ENCODE measurements around the gene ARL6IP6. TPM values are rescaled to one million over a fixed set of nuclear protein-coding genes. Genes with fewer than 3 reads are reported as not detected.

ARL6IP6 gene
- total and polyA plus RNA-seq, 11 donors = 3.8 to 9.6 (median 6.4) TPM

DNA sequence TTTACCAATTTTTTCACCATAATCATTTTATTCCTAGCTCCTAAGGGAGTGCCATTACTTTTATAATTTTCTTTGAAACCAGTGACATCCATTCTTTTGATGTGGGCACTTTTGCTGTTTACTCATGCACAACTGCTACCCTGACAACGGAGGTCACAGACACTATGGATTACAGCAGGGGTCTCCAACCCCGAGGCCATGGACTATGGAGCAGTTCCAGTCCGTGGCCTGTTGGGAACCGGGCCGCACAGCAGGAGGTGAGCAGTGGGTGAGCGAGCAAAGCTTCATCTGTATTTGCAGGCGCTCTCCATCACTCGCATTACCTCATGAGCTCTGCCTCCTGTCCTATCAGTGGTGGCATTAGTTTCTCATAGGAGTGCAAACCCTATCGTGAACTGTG is 35.8 kb upstream of the ARL6IP6 start:
- Histone ChIP-seq H3K4me3 (no peak overlapping the region), H3K4me1 (no peaks in the 10 kb centered on the region), H3K36me3 (peaks cover 0 to 53% (median 41%) of the 10 kb centered on the region in 9 donors), H3K27ac (no peak overlapping the region), H3K9me3 (no peaks in the 10 kb centered on the region), H3K27me3 (no peaks in the 10 kb centered on the region)
- intact Hi-C loops (cut with DNase I) = no loop called here
- DNase-seq (no peak), ATAC-seq (no peak)
- no peak for TF ChIP-seq POLR2A (IDR thresholded peaks at IDR 0.05)
- TF ChIP-seq, protein P1, sequence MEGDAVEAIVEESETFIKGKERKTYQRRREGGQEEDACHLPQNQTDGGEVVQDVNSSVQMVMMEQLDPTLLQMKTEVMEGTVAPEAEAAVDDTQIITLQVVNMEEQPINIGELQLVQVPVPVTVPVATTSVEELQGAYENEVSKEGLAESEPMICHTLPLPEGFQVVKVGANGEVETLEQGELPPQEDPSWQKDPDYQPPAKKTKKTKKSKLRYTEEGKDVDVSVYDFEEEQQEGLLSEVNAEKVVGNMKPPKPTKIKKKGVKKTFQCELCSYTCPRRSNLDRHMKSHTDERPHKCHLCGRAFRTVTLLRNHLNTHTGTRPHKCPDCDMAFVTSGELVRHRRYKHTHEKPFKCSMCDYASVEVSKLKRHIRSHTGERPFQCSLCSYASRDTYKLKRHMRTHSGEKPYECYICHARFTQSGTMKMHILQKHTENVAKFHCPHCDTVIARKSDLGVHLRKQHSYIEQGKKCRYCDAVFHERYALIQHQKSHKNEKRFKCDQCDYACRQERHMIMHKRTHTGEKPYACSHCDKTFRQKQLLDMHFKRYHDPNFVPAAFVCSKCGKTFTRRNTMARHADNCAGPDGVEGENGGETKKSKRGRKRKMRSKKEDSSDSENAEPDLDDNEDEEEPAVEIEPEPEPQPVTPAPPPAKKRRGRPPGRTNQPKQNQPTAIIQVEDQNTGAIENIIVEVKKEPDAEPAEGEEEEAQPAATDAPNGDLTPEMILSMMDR (IDR thresholded peaks at IDR 0.05) = no peak
- 93 to 98% (median 97%) methylated on average over 9 of the region's 9 CpGs for WGBS, 4 donors

DNA sequence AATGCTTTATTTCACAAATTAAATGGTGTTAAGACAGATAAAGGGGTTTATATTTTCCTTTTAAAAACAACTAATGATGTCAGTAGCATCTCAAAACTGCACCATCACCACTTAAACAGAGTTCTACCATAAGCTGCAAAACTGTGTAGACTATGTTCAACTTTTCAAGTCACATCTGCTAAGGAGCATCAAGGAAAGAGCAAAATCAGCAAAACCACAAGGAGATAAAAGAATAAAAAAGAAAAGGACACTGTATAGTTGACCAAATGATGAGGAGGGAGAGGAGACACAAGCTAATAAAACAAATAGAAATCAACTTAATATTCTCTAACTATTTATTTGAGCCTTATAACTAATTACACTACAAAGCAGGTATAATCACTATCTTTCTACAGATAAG is 35.0 kb upstream of the ARL6IP6 start:
- DNase-seq (no peak), ATAC-seq (no peak)
- no peaks in the 10 kb centered on the region for H3K4me1 ChIP-seq
- H3K4me3 ChIP-seq = no peak overlapping the region
- peaks cover 0 to 51% (median 39%) of the 10 kb centered on the region in 9 donors for H3K36me3 ChIP-seq
- TF ChIP-seq, protein P1 (IDR thresholded peaks at IDR 0.05) = no peak
- intact Hi-C loops (cut with DNase I) = no loop called here
- no peaks in the 10 kb centered on the region for H3K9me3 ChIP-seq
- H3K27me3 ChIP-seq = no peaks in the 10 kb centered on the region
- H3K27ac ChIP-seq = no peak overlapping the region

DNA sequence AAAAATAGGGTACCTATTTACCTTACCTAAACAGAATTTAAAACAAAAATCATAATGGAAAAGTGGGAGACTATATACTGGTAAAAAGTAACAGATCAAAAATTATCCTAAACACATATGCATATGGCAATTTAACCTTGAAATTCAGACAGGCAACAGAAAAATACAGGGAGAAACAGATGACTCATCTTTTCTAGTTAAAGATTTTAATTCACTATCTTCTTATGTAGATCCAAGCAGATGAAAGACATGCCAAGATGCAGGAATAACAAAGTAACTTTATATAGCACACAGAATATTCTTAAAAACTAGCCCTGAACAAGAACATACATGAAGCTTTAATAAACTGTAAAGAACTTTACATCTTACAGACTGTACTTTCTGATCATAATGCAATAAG is 32.1 kb upstream of the ARL6IP6 start:
- ATAC-seq (no peak), DNase-seq (no peak)
- Histone ChIP-seq H3K4me3 (no peak overlapping the region), H3K4me1 (no peaks in the 10 kb centered on the region), H3K9me3 (no peaks in the 10 kb centered on the region), H3K27ac (no peak overlapping the region), H3K27me3 (no peaks in the 10 kb centered on the region), H3K36me3 (peaks cover 0 to 28% (median 12%) of the 10 kb centered on the region in 9 donors)
- intact Hi-C loops (cut with DNase I) = no loop called here
- no peak for TF ChIP-seq POLR2A (IDR thresholded peaks at IDR 0.05)
- TF ChIP-seq, protein P1 (IDR thresholded peaks at IDR 0.05) = no peak

DNA sequence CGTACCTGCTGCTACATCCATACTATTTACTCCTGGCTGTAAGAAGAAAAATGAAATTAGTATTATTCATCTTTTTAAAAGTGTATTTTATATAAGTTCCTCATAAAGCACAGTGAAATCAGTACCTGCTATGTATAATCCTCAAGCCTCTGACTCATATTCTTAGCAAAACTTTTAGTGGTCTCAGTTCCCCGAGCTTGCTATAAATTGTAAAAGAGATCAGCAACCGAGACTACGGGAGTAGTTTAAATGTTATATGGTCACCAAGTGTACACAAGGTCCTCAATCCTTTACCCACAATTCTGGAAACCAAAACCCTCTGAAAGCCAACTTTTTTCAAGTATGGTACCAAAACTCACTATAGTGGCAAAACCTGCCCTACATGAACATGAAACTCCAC is 25.4 kb upstream of the ARL6IP6 start:
- TF ChIP-seq, protein P1 (IDR thresholded peaks at IDR 0.05) = no peak
- TF ChIP-seq POLR2A (IDR thresholded peaks at IDR 0.05) = no peak
- Histone ChIP-seq H3K4me1 (peaks cover 0 to 20% (median 4%) of the 10 kb centered on the region in 12 donors), H3K36me3 (peaks cover 0 to 46% (median 22%) of the 10 kb centered on the region in 9 donors), H3K9me3 (no peaks in the 10 kb centered on the region), H3K27me3 (no peaks in the 10 kb centered on the region), H3K27ac (no peak overlapping the region), H3K4me3 (no peak overlapping the region)
- intact Hi-C loops (cut with DNase I) = no loop called here
- DNase-seq (no peak), ATAC-seq (no peak)
- WGBS, 4 donors = 90 to 97% (median 96%) methylated on average over 4 of the region's 4 CpGs

Data from heart left ventricle (tissue), 16 donors.